Measurements from ENCODE around the gene PLXDC1.
"Not testable (repeated sequence)": the region's sequence is repeated elsewhere in the genome, so short reads cannot be mapped to it uniquely, and the experiment has no call there.

PLXDC1 gene

DNA sequence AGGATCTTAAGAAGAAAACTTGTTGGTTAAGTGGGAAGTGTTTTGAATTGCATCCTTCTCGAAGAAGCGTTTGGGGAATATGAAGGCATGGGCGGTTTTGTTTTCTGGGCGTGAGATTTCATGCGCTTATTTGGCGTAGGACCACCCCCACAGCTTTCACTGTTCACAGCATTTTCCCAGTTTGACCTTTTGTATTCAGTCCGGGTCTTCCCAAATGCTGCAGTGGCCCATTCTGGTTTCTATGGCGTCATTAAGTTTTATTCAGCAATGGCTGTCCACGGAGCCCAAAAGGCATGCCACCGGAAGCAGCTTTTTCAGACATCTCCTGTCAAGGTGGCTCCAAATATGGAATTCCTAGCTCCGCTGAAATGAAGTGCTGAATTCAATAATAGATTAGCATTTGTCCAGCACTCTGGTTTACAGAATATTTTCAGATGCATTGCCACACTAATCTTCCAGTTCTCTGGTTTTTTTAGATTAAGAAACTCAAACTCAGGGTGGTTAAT, 93.7 kb downstream of the PLXDC1 start:
- no peak for DNase-seq

DNA sequence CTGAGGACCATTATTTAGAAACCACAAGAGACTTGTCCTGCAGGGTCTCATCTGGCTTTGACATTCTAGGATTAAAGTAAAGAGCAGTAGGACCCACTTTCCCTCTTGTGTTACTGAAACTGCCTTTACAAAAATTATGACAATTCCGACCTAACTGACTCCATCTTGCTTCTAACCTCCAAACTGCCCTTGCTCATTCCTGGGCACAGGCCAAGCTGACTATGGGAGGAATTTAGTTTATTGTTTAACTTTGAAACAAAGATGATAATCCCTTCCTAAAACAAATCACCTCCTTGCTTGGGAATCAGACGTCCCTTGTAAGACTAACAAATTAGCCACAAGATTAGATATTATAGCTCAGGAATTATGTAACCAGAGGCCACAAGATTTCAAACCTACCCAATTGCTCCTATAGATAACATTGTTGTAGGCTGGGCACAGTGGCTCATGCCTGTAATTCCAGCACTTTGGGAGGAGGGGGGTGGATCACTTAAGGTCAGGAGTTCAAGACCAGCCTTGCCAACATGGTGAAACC, 97.3 kb downstream of the PLXDC1 start:
- DNase-seq = no peak

DNA sequence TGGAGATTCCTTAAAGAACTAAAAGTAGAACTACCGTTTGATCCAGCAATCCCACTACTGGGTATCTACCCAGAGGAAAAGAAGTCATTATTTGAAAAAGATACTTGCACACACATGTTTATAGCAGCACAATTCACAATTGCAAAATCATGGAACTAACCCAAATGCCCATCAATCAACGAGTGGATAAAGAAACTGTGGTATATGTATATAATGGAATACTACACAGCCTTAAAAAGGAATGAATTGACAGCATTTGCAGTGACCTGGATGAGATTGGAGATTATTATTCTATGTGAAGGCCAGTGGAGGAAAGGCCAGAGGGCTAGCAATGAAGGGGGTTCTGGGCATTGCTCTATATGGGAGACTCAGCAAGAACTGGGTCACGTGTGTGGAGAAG, 99.0 kb downstream of the PLXDC1 start:
- DNase-seq = not testable (repeated sequence)

DNA sequence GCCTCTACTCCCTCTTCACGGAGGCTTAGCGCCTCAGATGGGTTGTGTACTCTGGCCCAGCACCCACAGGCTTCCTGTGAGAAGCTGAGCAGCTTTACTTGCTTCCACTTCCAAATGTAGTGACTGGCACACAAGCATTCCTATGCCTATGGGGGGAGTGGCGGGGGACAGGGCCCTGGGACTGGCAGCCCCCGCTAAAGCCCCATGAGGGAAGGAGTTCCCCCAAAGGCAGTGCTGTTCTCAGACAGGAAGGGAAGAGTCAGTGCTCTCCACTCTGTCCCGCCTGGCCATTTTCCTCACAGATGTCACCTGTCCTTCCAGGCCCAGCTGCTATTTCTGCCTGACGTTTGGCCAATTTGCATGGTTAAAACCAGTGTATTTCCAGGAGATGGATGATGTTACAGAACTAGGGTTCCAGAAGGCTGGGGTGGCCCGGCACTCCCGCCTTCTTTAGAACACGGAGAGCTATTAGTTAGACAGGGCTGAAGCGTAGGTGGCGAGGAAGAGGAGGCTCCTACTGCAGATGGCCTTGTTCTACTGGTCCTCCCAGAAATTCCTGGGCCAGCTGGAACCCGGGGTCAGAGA, 100.3 kb downstream of the PLXDC1 start:
- DNase-seq = no peak

DNA sequence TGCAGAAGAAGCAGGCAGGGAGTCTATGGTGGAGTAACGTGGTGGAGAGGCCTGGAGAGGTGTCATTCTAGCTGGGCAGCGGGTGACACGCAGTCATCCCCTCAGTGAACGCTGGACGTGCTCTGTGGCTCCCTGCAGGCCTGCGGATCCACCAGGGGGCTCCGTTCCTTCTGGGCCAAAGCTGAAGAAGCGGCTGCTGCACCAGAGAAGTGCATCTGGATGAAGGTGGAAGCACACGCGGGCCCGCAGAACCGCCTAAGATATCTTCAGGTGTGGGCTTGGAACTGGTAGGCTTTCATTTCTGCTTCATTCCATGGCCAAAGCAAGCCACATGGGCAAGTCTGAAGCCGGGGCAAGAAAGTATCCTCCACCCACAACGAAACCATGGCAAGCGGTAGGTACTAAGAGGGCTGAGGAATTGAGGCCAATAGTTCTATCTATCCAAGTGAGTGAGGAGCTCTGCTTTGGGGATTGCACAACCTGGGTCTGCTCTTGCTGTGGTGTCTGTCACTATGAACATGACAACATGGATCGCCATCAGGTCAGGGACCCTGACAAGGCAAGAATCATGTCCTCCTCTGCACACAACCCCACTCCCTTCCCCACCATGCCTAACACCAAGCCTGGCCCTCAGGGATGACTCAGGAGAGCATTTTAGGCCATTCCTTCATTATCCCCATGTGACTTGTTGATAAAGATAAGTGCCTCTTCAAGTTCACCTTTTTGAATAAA, 105.3 kb downstream of the PLXDC1 start:
- no peak for DNase-seq

DNA sequence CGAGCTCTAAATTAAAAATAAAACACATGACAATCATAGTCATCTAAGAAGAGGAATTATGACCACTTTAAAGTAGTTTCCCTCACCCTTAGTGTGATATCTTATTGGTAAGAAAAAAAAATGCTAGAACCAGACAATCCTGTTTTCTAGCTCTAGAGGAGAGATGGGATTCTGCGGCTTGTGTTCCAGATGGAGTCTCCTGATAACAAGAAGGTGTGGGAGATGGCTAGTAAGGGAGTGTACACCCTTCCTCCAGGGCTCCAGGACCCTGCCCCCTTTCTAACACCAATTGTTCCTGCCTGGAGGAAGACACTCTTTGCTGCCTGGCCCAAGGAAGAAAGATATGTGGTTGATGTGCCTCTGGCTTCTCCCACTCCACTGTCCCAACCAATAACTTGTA, 115.4 kb downstream of the PLXDC1 start:
- no peak for DNase-seq

DNA sequence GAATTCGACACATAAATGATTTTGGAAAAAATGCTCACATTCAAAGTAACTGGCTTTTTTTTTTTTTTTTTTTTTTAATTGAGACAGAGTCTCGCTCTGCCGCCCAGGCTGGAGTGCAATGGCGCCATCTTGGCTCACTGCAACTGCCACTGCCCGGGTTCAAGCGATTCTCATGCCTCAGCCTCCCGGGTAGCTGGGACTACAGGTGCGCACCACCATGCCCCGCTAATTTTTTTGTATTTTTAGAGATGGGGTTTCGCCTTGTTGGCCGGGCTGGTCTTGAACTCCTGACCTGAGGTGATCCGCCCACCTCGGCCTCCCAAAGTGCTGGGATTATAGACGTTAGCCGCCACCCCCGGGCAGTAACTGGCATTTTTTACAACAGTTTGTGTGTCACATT, 115.9 kb downstream of the PLXDC1 start:
- DNase-seq = not testable (repeated sequence)

DNA sequence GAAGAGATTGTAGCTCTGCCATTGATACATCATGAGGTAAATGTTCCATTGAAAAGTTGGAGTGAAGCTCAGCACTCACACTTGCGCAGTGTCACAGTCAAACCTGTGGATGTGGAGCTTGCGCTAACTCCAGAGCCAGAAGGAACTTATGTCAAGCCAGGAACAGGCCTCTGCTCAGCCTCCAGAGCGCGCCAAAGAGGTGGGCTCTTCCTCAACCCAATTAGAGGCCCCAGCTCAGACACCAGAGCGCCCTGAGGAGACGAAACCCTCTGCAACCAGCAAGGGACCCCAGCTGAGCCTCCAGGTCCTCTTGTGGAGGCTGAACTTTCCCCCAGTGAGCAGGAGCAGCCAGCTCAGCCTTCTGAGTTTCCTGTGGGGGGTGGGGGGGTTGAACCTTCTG, 122.7 kb downstream of the PLXDC1 start:
- no peak for DNase-seq

DNA sequence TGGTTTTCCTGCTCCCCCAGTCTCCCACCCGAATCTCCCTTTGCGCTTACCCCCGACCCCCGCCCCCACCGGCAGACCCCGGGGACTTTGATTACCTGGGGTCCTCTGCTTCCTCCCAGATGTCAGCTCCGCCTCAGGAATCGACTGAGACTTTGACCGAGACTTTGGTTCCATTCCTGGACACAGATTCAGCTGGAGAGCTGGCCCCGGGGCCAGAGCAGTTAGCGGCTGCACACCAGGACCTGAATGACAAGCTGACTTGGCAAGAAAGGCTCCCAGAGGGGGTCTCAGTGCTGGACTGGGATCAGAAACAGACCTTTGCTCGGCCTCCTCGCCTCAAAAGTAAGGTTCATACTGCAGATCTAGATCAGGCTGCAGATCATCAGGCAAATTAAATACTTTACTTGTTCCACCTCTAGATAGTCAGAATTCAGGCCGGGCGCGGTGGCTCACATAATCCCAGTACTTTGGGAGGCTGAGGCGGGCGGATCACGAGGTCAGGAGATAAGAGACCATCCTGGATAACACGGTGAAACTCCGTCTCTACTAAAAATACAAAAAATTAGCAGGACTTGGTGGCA, 123.9 kb downstream of the PLXDC1 start:
- no peak for DNase-seq

DNA sequence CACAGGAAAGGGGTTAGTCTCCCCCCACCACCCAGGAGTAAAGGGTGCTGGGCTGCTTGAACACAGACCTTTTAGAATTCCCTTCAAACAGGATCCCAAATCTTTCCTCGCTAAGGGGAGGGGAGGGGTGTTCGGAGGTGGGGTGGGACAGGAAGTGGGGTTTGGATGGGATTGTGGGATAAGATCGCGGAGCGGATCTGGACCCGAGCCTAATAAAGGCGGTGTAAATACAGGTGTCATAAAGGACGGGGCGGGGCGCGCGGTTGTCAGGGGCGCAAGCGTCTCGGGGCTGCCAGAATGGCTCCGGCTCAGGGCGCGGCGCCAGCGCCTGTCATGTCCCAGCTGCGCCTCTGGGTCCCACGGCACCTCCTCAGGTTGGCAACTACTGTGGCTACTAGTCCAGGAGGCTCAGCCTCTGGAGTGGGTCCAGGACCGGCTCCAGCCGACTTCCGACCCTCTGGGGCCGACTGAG, 124.4 kb downstream of the PLXDC1 start:
- no peak for DNase-seq

DNA sequence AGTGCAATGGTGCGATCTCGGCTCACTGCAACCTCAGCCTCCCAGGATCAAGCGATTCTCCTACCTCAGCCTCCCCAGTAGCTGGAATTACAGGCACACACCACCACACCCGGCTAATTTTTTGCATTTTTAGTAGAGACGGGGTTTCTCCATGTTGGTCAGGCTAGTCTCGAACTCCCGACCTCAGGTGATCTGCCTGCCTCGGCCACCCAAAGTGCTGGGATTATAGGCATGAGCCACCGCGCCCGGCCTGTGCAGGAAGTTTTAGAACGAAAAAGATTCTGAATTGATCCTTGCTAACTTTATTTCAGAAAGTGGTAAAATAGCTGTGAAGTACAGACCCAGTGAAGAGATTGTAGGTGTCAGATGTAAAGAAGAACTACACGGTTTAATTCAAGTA, 125.1 kb downstream of the PLXDC1 start:
- not testable (repeated sequence) for DNase-seq

DNA sequence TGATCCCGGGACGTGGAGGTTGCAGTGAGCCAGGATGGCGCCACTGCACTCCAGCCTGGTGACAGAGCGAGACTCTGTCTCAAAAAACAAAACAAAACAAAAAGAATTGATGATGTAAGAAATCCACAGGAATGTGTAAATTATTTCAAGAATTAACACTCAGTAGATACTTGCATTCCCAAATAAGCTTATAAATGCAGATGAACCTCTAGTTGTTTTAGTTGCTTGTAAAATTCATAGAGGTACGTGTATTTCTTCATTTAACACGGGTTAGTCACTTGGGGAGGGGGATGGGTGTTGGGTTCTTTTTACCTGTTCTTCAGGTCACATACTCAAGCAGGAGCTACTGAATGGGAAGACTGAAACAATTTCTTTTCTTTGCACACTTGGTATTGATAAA, 128.5 kb downstream of the PLXDC1 start:
- DNase-seq = no peak

DNA sequence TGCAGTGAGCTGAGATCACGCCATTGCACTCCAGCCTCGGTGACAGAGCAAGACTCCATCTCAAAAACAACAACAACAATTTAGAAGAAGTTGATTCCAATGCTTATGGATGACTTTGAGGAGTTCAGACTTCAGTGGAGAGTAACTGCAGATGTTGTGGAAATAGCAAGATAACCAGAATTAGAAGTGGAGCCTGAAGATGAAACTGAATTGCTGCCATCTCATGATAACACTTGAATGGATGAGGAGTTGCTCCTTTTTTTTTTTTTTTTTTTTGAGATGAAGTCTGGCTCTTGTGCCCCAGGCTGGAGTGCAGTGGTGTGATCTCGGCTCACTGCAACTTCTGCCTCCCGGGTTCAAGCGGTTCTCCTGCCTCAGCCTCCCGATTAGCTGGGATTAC, 131.4 kb downstream of the PLXDC1 start:
- DNase-seq = not testable (repeated sequence)

DNA sequence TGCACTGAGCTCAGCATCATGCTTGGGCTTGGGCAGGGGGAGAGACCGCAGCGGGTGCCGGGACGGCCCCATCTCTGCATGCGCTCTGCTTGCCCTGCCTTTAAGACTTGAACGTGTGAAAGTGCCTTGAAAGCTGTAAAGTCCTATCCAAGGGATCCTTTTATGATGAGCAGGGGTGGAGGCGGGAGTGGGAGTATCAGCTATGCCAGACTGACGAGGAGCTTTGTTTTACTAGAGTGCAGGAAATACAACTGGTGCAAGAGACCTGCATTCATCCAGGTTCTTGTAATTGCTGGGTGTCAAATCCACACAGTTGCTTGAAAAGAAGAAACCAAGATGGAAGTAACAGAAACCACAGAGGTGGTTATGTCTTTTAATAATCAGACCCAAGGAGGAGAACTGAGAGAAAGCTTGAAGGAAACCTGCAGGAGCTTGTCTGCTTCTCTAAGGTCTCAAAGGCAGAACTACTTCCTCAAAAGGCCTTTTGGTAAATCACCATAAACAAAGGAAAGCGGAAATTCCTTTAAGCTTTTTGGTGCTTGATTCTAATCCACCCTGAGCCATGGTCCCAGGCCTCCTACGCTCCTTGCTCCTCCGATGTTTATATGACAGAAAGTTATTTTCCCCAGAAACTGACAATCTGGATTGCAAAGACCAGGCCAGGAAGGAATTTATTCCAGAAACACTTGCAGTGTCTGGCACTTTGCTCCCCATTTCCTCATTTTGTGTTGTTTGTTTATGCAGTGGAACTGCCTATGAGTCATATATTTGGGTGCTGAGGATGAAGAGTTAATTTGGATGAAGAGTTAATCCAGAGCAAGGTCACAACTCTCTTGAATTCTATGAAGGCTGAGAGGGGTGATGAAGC, 132.9 kb downstream of the PLXDC1 start:
- DNase-seq = no peak

DNA sequence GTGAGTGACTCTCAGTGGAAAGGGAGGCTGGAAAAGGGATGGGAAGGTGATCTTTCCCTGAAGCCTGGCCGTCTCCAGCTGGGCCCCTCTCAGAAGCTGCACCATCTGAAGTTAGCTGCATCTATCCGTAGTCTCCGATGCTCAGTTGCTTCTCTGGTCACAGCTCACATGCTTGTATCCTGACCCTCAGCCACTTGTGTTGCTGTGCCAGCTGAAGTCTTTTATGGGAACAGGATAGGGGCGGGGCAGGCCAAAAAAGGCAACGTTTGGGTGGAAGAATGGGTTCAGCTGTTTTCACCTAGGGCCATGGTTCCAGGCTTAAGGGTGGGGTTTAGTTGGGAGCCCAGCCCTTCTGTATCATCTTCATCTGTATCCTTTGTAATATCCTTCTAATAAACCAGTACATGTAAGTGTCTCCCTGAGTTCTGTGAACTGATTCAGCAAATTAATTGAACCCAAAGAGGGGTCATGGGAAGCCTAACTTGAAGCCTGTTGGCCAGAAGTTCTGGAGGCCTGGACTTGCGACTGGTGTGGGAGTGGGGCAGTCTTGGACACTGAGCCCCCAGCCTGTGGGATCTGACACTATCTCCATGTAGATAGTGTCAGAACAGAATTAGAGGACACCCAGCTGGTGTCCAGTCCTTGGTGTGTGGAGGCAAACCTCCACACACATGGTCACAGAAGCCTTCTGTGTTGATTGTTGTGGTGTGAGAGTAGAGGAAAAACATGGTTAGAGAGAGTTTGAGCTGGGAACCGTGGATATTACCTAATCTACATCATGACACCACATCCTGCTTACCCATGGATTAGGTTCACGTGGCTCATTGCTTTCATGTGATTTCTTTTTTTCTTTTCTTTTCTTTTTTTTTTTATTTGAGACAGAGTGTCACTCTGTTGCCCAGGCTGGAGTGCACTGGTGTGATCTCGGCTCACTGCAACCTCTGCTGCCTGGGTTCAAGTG, 135.0 kb downstream of the PLXDC1 start:
- no peak for DNase-seq

DNA sequence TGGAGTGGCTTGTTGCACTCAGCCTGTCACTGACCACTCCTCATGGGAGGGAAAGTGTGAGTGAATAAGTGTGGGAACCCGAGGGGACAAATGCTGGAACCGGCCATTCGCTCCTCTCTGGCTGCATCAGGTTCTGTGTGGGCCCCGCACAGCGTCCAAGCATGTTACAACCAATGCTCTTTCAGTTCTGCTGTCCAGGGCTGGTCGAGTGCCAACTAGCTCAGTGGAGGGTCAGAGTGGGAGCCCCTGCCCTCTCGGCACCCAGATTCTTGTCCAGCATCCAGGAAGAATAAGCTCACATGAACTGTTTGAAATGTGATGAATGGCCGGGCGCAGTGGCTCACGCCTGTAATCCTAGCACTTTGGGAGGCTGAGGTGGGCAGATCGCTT, 135.9 kb downstream of the PLXDC1 start:
- no peak for DNase-seq

DNA sequence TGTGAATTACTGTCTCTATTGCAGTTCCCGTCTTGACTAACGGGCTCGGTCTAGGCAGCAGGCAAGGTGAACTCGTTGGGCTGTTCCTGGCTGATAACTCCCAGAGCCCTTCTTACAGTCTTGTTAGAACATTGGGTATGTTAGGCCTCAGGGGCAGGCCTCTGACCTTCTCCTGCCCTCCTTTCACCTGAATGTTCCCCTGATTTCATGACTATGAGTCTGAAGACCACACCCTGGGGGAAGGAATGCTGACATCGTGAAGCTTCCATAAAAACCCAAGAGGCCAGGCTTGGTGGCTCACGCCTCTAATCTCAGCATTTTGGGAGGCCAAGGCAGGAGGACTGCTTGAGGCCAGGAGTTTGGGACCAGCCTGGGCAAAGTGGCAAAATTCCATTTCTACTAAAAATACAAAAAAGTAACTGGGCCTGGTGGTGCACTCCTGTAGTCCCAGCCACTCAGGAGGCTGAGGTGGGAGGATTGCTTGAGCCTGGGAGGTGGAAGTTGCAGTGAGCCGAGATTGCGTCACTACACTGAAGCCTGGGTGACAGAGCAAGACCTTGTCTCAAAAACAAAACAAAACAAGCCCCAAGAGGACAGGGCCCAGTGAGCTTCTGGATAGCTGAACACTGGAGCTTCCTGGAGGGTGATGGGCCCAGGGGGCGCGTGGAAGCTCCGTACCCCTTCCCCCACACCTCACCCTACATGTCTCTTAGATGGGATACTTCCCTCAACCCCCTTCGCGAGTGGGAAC, 136.5 kb downstream of the PLXDC1 start:
- DNase-seq = no peak

DNA sequence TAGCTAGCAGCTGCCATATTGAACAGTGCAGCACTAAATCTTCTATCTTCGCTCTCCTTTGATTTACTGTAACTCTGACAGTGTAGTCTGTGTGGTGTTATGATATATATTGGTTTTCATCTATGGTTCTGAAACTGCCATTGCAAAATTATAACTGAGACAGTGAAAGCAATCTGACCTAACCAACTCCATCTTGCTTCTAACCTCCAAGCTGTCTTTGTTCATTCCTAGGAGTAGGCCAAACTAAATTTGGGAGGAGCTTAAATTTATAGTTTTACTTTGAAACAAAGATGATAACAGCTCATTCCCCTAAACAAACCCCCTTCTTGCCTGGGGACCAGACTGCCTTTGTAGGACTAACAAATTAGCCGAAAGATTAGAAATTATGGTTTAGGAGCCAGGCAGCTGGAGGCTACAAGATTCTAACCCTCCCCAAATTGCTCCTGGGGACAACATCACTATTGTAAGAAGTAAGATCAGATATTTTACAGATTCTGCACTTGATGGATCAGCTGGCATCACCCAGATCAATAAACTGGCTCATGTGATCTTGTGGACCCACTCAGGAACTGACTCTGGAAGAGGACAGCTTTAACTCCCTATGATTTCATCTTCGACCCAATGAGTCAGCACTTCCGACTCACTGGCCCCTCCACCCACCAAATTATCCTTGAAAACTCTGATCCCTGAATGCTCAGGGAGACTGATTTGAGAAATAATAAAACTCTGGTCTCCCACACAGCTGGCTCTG, 137.2 kb downstream of the PLXDC1 start:
- no peak for DNase-seq

All from activated CD8-positive, alpha-beta memory T cell treated with anti-CD3 and anti-CD28 coated beads, Interleukin-2, amount 50 U/mL, for 4 hours (primary cell).